ENCODE results near the gene SERPINA12.

GRCh38 chr14:94555991-94556390, 46.7 kb upstream of the SERPINA12 start:
- no peak for TF ChIP-seq POLR2A (IDR thresholded peaks at IDR 0.05)
- TF ChIP-seq CTCF (IDR thresholded peaks at IDR 0.05): no peak
